T-helper 1 cell treated with Interleukin-12 subunit alpha and Interleukin-12 subunit beta and Interleukin-4 antibody, amounts not matched to agents 30 ng/mL and 1 ng/mL, for 36 hours (primary cell): ENCODE results near the gene SLC12A1. TPM values are rescaled to one million over a fixed set of nuclear protein-coding genes. Genes with fewer than 3 reads are reported as not detected.

Experiments
- intact Hi-C: fragments of 100-400 bp; cut with micrococcal nuclease; formaldehyde crosslinking; loops from one replicate; pipeline ENCODE4 v1.15.1; 2024
- total RNA-seq: library from RNA; stranded (reverse); gene quantifications from 2 replicates; pipeline ENCODE4 v1.2.3, GENCODE V29; 2022

Gene SLC12A1
- total RNA-seq, 1 donor from 2014 or later: not detected

- intact Hi-C loops: no loop called here
Measured at GRCh38 chr15:48343865-48344264, 137.8 kb downstream of the SLC12A1 start.

GRCh38 chr15:48345516-48345915 is 139.4 kb downstream of the SLC12A1 start:
- intact Hi-C loops: no loop called here

- intact Hi-C loops: loop anchor here (1.0 to 5.0 kb wide), 4 partner anchors 21 to 882 kb away; partner anchors contain the start of gene DUT
Measured at GRCh38 chr15:48352474-48353072, 146.5 kb downstream of the SLC12A1 start.

Other genes with a start within 250 kb of the SLC12A1 start
- gene SLC24A5, start 85.3 kb upstream of the SLC12A1 start, total RNA-seq: not detected in 2 replicates
- gene MYEF2, start 28.0 kb upstream of the SLC12A1 start, total RNA-seq: 26.7 and 28.2 TPM in 2 replicates
- gene CTXN2, start 14.6 kb upstream of the SLC12A1 start, total RNA-seq: not detected in 2 replicates
- 194 and 195 TPM in 2 replicates for gene DUT, start 125.1 kb downstream of the SLC12A1 start, total RNA-seq